K562 (cell line): ENCODE results near the gene UBXN4. TPM values are rescaled to one million over a fixed set of nuclear protein-coding genes. Genes with fewer than 3 reads are reported as not detected.
A peak's percentile ranks its signal among the peaks of the same experiment; 100 is the strongest.

ENCODE experiments used
- FOXK1 ChIP-seq: sonication (generic); formaldehyde crosslinking; IDR thresholded peaks from 2 replicates; pipeline ENCODE4 v1.8.0; 2022; ENCODE audit warnings: missing genetic modification reagents, mild to moderate bottlenecking, borderline replicate concordance
- FOXK2 ChIP-seq, 2 experiments: fragments of 450-650 bp; IDR thresholded peaks in 1 of 2; conservative IDR thresholded peaks in 1 of 2; 2 replicates each; pipeline ENCODE4 v1.6.1; 2016; ENCODE audit warnings: low read depth in 2 of 2, mild to moderate bottlenecking in 1 of 2
- HDAC8 ChIP-seq: fragments of 450-650 bp; IDR thresholded peaks from 2 replicates; pipeline ENCODE4 v1.6.1; 2016; ENCODE audit warnings: mild to moderate bottlenecking, missing genetic modification characterization, moderate library complexity, missing compliant biosample characterization
- IRF2 ChIP-seq: sonication (generic); formaldehyde crosslinking; IDR thresholded peaks from 2 replicates; pipeline ENCODE4 v1.8.1; 2022; ENCODE audit warnings: mild to moderate bottlenecking, missing genetic modification reagents
- PRPF4 ChIP-seq: fragments of 200-400 bp; formaldehyde crosslinking; IDR thresholded peaks from one replicate; pipeline ENCODE4 v1.6.1; 2017; ENCODE audit warnings: low read length, low read depth, mild to moderate bottlenecking; ENCODE audit not compliant: insufficient read depth, poor library complexity, severe bottlenecking
- RAD21 ChIP-seq, 2 experiments: fragments of 250-450 bp in 1 of 2; fragments of 450-650 bp in 1 of 2; sonication (Bioruptor Pico) in 1 of 2; formaldehyde crosslinking in 1 of 2; IDR thresholded peaks in 1 of 2; conservative IDR thresholded peaks in 1 of 2; 2 replicates each; pipeline versions ENCODE4 v1.4.0 to v1.8.0; 2020 to 2022; ENCODE audit warnings: mild to moderate bottlenecking in 2 of 2, moderate library complexity in 1 of 2
- RBM22 ChIP-seq: fragments of 200-400 bp; formaldehyde crosslinking; IDR thresholded peaks from 2 replicates; pipeline ENCODE4 v1.6.1; 2018; ENCODE audit warnings: low read length, low read depth; ENCODE audit not compliant: poor library complexity, severe bottlenecking
- SNIP1 ChIP-seq: fragments of 450-650 bp; IDR thresholded peaks from 2 replicates; pipeline ENCODE4 v1.7.1; 2017; ENCODE audit warnings: low read depth, mild to moderate bottlenecking
- XRCC5 ChIP-seq: fragments of 200-400 bp; formaldehyde crosslinking; IDR thresholded peaks from 2 replicates; pipeline ENCODE4 v1.6.1; 2017; ENCODE audit warnings: low read depth, mild to moderate bottlenecking, low read length
- ZNF184 ChIP-seq: sonication (generic); formaldehyde crosslinking; IDR thresholded peaks from 2 replicates; pipeline ENCODE4 v1.5.0; 2020; ENCODE audit warnings: missing genetic modification reagents
- ZNF239 ChIP-seq: fragments of 250-450 bp; sonication (Bioruptor Pico); IDR thresholded peaks from 2 replicates; pipeline ENCODE4 v1.4.0; 2020; ENCODE audit warnings: mild to moderate bottlenecking
- ZNF347 ChIP-seq: fragments of 450-650 bp; formaldehyde crosslinking; IDR thresholded peaks from 2 replicates; pipeline ENCODE4 v1.4.0; 2020; ENCODE audit warnings: low read depth, mild to moderate bottlenecking, moderate library complexity
- ZNF609 ChIP-seq: sonication (generic); formaldehyde crosslinking; IDR thresholded peaks from 2 replicates; pipeline ENCODE4 v1.8.1; 2023; ENCODE audit warnings: missing genetic modification reagents, mild to moderate bottlenecking, borderline replicate concordance
- polyA plus RNA-seq, 8 experiments: library from polyadenylated mRNA; depleted of rRNA in 4 of 8; stranded (reverse) in 5 of 8; unstranded in 3 of 8; fragments of >200 nt; fragmentation: Nextera tagmentation in 2 of 8; fragmentation: Illumina TruSeq in 1 of 8; extraction: Ambion mirVana in 2 of 8; extraction: Trizol in 1 of 8; gene quantifications; 2 replicates each; pipeline versions ENCODE4 v1.2.1 to v1.2.3, GENCODE V29; 2011 to 2014; ENCODE audit warnings: inconsistent platforms in 1 of 8, missing spikeins in 1 of 8
- total RNA-seq, 7 experiments: library from RNA; depleted of rRNA in 6 of 7; stranded (reverse); fragments of >200 nt in 6 of 7; fragmentation: Illumina TruSeq in 2 of 7; extraction: Trizol in 2 of 7; gene quantifications; 2 replicates each; pipeline versions ENCODE4 v1.2.1 to v1.2.3, GENCODE V29; 2011 to 2021; ENCODE audit warnings: low replicate concordance in 1 of 7
- TF ChIP-seq, protein P1 (sequence below): fragments of 450-650 bp; formaldehyde crosslinking; IDR thresholded peaks from 2 replicates; pipeline ENCODE4 v1.4.0; 2020; ENCODE audit warnings: mild to moderate bottlenecking, mixed read lengths
- TF ChIP-seq, protein P2 (sequence below): sonication (generic); formaldehyde crosslinking; IDR thresholded peaks from 2 replicates; pipeline ENCODE4 v1.8.0; 2023; ENCODE audit warnings: mild to moderate bottlenecking, missing genetic modification reagents
- TF ChIP-seq, protein P3 (sequence below): conservative IDR thresholded peaks from 2 replicates; pipeline ENCODE4 v1.6.1; 2011; ENCODE audit warnings: low read depth, mild to moderate bottlenecking, low read length; ENCODE audit not compliant: control insufficient read depth

The UBXN4 gene
- total and polyA plus RNA-seq, 9 of the 15 experiments (the other 6 are each of a cell fraction or from before 2014, with no cell fraction given): 30.4 to 127 (median 55.3) TPM

- no peak for TF ChIP-seq ZNF184 (CRISPR knock-in tag)
- TF ChIP-seq FOXK2 (conservative IDR thresholded peaks at IDR 0.05 in 1 of 2, IDR thresholded peaks at IDR 0.05 in 1 of 2; ENCODE audit: low read depth in 2 of 2): peak in 1 of 2 experiments; percentile 43; a peak in 1 of 4 replicates
- no peak for TF ChIP-seq HDAC8
- TF ChIP-seq, protein P1, sequence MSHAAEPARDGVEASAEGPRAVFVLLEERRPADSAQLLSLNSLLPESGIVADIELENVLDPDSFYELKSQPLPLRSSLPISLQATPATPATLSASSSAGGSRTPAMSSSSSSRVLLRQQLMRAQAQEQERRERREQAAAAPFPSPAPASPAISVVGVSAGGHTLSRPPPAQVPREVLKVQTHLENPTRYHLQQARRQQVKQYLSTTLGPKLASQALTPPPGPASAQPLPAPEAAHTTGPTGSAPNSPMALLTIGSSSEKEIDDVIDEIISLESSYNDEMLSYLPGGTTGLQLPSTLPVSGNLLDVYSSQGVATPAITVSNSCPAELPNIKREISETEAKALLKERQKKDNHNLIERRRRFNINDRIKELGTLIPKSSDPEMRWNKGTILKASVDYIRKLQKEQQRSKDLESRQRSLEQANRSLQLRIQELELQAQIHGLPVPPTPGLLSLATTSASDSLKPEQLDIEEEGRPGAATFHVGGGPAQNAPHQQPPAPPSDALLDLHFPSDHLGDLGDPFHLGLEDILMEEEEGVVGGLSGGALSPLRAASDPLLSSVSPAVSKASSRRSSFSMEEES: no peak
- TF ChIP-seq RAD21 (CRISPR knock-in tag; conservative IDR thresholded peaks at IDR 0.05 in 1 of 2, IDR thresholded peaks at IDR 0.05 in 1 of 2): no peak
- TF ChIP-seq, protein P2, sequence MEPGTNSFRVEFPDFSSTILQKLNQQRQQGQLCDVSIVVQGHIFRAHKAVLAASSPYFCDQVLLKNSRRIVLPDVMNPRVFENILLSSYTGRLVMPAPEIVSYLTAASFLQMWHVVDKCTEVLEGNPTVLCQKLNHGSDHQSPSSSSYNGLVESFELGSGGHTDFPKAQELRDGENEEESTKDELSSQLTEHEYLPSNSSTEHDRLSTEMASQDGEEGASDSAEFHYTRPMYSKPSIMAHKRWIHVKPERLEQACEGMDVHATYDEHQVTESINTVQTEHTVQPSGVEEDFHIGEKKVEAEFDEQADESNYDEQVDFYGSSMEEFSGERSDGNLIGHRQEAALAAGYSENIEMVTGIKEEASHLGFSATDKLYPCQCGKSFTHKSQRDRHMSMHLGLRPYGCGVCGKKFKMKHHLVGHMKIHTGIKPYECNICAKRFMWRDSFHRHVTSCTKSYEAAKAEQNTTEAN (CRISPR knock-in tag): no peak
- no peak for TF ChIP-seq FOXK1 (CRISPR knock-in tag)
- no peak for TF ChIP-seq SNIP1
- TF ChIP-seq ZNF347 (CRISPR knock-in tag): no peak
- TF ChIP-seq, protein P3, sequence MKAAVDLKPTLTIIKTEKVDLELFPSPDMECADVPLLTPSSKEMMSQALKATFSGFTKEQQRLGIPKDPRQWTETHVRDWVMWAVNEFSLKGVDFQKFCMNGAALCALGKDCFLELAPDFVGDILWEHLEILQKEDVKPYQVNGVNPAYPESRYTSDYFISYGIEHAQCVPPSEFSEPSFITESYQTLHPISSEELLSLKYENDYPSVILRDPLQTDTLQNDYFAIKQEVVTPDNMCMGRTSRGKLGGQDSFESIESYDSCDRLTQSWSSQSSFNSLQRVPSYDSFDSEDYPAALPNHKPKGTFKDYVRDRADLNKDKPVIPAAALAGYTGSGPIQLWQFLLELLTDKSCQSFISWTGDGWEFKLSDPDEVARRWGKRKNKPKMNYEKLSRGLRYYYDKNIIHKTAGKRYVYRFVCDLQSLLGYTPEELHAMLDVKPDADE: peak; percentile 88; the same call in 1 of the 2 replicates
- 0 out of 2 replicates have a peak, but pooled peaks have one; percentile 26 for TF ChIP-seq XRCC5
- no peak for TF ChIP-seq ZNF239
- TF ChIP-seq RBM22: peak; percentile 89
- no peak for TF ChIP-seq PRPF4
- no peak for TF ChIP-seq IRF2
- TF ChIP-seq ZNF609: no peak
These were observed at the start of gene UBXN4 (continued) for GRCh38 chr2:135741395-135742324.
